Mononuclear cell (primary cell): ENCODE measurements around the gene ACAD10. TPM values are rescaled to one million over a fixed set of nuclear protein-coding genes. Genes with fewer than 3 reads are reported as not detected.
"Not testable (repeated sequence)": the region's sequence is repeated elsewhere in the genome, so short reads cannot be mapped to it uniquely, and the experiment has no call there.

ENCODE experiments used
- H3K27me3 ChIP-seq: 2 replicates; pipeline ENCODE4 v1.6.0; 2011; ENCODE audit warnings: low read length, control low read depth; ENCODE audit not compliant: insufficient read depth
- H3K4me1 ChIP-seq: 2 replicates; pipeline ENCODE4 v1.5.1; 2011; ENCODE audit warnings: mild to moderate bottlenecking, low read length, control low read depth; ENCODE audit not compliant: insufficient read depth
- H3K4me3 ChIP-seq: 2 replicates; pipeline ENCODE4 v1.5.1; 2011; ENCODE audit warnings: mild to moderate bottlenecking, low read length, moderate library complexity
- H3K9me3 ChIP-seq: 2 replicates; pipeline ENCODE4 v1.5.1; 2011; ENCODE audit warnings: low read depth, mild to moderate bottlenecking, control low read depth, low read length
- total RNA-seq: library from RNA; depleted of rRNA; stranded (reverse); fragments of >200 nt; gene quantifications from one replicate; pipeline ENCODE4 v1.2.3, GENCODE V29; 2012

Gene ACAD10
- total RNA-seq, 1 donor: 13.4 TPM

GRCh38 chr12:111719316-111719715, 33.5 kb downstream of the ACAD10 start:
- H3K9me3 ChIP-seq, H3K4me1 ChIP-seq, H3K27me3 ChIP-seq, H3K4me3 ChIP-seq: not testable (repeated sequence)

GRCh38 chr12:111720457-111720856, 34.6 kb downstream of the ACAD10 start:
- Histone ChIP-seq H3K27me3 (no peaks in the 10 kb centered on the region), H3K4me3 (no peak overlapping the region), H3K4me1 (no peaks in the 10 kb centered on the region), H3K9me3 (no peaks in the 10 kb centered on the region)

GRCh38 chr12:111723646-111724360, 38.0 kb downstream of the ACAD10 start:
- not testable (repeated sequence) for H3K27me3 ChIP-seq, H3K4me3 ChIP-seq, H3K4me1 ChIP-seq, H3K9me3 ChIP-seq

GRCh38 chr12:111728795-111729194, 42.9 kb downstream of the ACAD10 start:
- H3K9me3 ChIP-seq: no peaks in the 10 kb centered on the region
- H3K4me1 ChIP-seq: no peaks in the 10 kb centered on the region
- no peak overlapping the region for H3K4me3 ChIP-seq
- H3K27me3 ChIP-seq: no peaks in the 10 kb centered on the region

DNA sequence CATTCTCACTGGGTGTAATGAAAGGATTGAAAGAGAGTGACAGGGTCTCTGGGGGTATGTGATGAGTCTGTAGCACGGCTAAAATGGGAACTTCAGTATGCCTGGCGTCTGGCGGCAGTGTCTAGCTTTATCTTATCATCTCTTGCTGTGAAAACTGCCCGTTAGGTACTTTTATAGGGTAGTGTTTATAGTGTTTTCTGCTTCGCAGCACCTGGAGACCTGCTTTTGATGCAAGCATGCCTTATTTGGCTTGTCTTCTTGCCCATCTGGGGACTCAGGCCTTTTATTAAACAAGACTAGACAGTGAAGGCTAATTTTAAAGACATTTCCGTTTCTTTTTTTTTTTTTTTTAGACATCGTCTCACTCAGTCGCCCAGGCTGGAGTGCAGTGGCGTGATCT, 44.6 kb downstream of the ACAD10 start:
- H3K4me1 ChIP-seq: no peaks in the 10 kb centered on the region
- no peaks in the 10 kb centered on the region for H3K9me3 ChIP-seq
- no peak overlapping the region for H3K4me3 ChIP-seq
- no peaks in the 10 kb centered on the region for H3K27me3 ChIP-seq

GRCh38 chr12:111732786-111733185, 46.9 kb downstream of the ACAD10 start:
- Histone ChIP-seq H3K4me3 (no peak overlapping the region), H3K9me3 (no peaks in the 10 kb centered on the region), H3K27me3 (no peaks in the 10 kb centered on the region), H3K4me1 (no peaks in the 10 kb centered on the region)

- Histone ChIP-seq H3K4me3 (no peak overlapping the region), H3K4me1 (no peaks in the 10 kb centered on the region), H3K9me3 (no peaks in the 10 kb centered on the region), H3K27me3 (no peaks in the 10 kb centered on the region)
Observed at GRCh38 chr12:111733340-111733915, 47.6 kb downstream of the ACAD10 start.

DNA sequence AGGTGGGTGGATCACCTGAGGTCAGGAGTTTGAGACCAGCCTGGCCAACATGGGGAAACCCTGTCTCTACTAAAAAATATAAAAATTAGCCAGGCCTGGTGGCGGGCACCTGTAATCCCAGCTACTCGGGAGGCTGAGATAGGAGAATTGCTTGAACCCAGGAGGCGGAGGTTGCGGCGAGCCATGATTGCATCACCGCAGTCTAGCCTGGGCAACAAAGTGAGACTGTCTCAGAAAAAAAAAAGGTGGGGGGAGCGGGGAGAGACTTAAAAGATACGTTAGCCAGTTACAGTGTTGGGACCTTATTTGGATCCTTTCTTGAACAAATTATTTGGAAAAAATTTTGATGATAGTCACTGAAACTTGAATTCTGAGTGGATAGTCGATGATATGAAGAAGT, 53.7 kb downstream of the ACAD10 start:
- H3K4me3 ChIP-seq, H3K4me1 ChIP-seq, H3K9me3 ChIP-seq, H3K27me3 ChIP-seq: not testable (repeated sequence)

DNA sequence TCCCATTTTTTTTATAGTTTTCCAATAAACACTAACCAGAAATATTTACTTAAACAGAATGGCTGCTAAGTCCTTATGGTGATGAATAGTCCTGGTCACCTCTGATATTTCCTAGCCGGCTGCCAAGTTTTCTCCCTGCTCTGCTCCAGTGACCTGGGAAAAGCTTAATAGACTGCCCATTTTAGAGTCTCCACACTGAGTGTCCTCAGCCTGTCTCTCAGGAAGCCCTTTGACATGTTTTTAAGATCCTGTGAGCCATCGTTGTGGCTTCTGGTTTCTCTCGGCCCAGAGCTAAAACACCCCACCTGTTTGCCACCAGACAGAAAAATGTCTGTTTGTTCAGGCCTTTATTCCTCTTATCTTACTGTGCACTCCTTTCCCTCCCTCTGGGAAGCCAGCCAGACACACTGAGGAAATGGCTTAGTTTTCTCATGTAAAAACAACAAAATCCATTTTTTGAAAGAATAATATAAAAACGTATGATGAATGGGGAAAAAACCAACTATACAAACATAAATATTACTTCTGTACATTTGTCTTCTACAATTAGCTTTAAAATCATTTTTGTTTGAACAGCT, 55.5 kb downstream of the ACAD10 start:
- Histone ChIP-seq H3K27me3 (no peaks in the 10 kb centered on the region), H3K4me1 (no peaks in the 10 kb centered on the region), H3K9me3 (no peaks in the 10 kb centered on the region), H3K4me3 (no peak overlapping the region)

GRCh38 chr12:111745211-111745610, 59.4 kb downstream of the ACAD10 start:
- no peaks in the 10 kb centered on the region for H3K27me3 ChIP-seq
- no peaks in the 10 kb centered on the region for H3K9me3 ChIP-seq
- no peaks in the 10 kb centered on the region for H3K4me1 ChIP-seq
- no peak overlapping the region for H3K4me3 ChIP-seq

GRCh38 chr12:111747333-111747732, 61.5 kb downstream of the ACAD10 start:
- H3K4me1 ChIP-seq: no peaks in the 10 kb centered on the region
- H3K4me3 ChIP-seq: no peak overlapping the region
- no peaks in the 10 kb centered on the region for H3K27me3 ChIP-seq
- no peaks in the 10 kb centered on the region for H3K9me3 ChIP-seq

- Histone ChIP-seq H3K9me3 (no peaks in the 10 kb centered on the region), H3K4me1 (no peaks in the 10 kb centered on the region), H3K27me3 (no peaks in the 10 kb centered on the region), H3K4me3 (no peak overlapping the region)
Observed at GRCh38 chr12:111748151-111748672, 62.4 kb downstream of the ACAD10 start.

- Histone ChIP-seq H3K27me3 (no peaks in the 10 kb centered on the region), H3K4me3 (no peak overlapping the region), H3K4me1 (no peaks in the 10 kb centered on the region), H3K9me3 (no peaks in the 10 kb centered on the region)
Observed at GRCh38 chr12:111748867-111749266, 63.0 kb downstream of the ACAD10 start.

DNA sequence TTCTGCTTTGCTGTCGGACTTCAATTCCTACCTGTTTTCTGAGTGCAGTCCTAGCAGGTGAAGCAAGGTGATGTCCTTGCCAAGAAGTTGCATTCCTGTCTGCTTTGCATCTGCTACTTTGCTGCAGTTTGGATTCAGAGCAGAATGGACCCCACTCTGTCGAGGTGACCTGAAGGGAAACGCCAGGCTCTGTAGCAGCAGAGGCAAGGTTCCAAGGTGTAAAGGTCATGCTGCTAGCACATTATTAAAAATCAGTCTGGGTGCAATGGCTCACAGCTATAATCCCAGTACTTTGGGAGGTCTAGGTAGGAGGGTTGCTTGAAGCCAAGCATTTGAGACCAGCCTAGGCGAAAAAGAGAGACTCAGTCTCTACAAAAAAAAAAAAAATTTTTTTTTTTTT, 63.5 kb downstream of the ACAD10 start:
- Histone ChIP-seq H3K4me3 (no peak overlapping the region), H3K4me1 (no peaks in the 10 kb centered on the region), H3K27me3 (no peaks in the 10 kb centered on the region), H3K9me3 (no peaks in the 10 kb centered on the region)

DNA sequence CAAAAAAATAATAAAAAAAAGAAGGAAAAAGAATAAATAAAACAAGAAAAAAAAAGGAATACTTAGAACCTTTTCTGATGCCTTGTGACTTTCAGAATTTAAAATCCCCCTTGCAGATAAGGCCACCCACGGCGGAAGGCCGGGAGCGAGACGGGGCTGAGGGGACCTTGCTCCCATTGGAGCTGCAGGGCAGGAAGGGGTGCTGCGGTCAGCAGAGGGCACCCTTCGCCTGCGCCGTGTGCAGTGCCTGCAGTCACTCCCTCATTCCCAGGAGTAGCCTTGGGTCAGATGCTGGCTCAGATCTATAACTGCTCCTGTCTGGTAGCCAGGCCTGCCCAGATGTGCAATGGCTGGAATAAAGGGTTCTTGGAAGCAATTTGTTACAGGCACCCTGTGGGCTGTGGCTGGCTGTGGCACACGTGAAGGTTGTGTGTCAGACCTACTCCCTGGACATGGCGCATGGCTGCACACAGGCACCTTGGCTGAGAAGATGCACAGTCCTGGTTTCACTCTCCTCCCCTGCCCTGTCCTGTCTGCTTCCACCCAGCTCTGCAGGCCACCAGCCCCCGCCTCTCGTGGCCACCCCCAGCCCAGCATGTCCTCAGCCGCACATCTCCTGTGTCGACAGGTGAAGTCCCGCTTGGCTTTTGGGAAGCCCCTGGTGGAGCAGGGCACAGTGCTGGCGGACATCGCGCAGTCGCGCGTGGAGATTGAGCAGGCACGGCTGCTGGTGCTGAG, 67.5 kb downstream of the ACAD10 start:
- Histone ChIP-seq H3K4me1 (peaks cover 12% of the 10 kb centered on the region), H3K4me3 (no peak overlapping the region), H3K27me3 (no peaks in the 10 kb centered on the region), H3K9me3 (no peaks in the 10 kb centered on the region)
